BJ (cell line): ENCODE measurements around the gene CHD9. TPM values are rescaled to one million over a fixed set of nuclear protein-coding genes. Genes with fewer than 3 reads are reported as not detected.

Experiments
- CTCF ChIA-PET: fragments of 350-600 bp; formaldehyde crosslinking; extraction: SDS; loops from one replicate; lab custom pipeline; 2021; ENCODE audit warnings: antibody characterized with exemption, inconsistent platforms; lab: Yijun Ruan, JAX
- POLR2A ChIA-PET: fragments of 300-600 bp; sonication (Branson Sonifier 250); formaldehyde crosslinking; extraction: SDS; loops from one replicate; lab custom pipeline; 2021; ENCODE audit warnings: antibody characterized with exemption; lab: Charles Lee
- DNase-seq: peaks from one replicate; pipeline ENCODE4 v3.0.0-alpha.2; 2011; ENCODE audit warnings: low read depth
- H3K27me3 ChIP-seq: 2 replicates; pipeline ENCODE4 v1.6.0; 2011; ENCODE audit warnings: low read length; ENCODE audit not compliant: control insufficient read depth, insufficient read depth
- H3K36me3 ChIP-seq: 2 replicates; pipeline ENCODE4 v1.5.1; 2011; ENCODE audit warnings: low read length; ENCODE audit not compliant: control insufficient read depth, insufficient read depth
- H3K4me3 ChIP-seq: 2 replicates; pipeline ENCODE4 v1.5.1; 2011; ENCODE audit warnings: low read depth, mild to moderate bottlenecking, control low read depth, low read length
- polyA plus RNA-seq: library from polyadenylated mRNA; depleted of rRNA; stranded (reverse); fragments of >200 nt; gene quantifications from 2 replicates; pipeline ENCODE4 v1.2.3, GENCODE V29; 2011
- TF ChIP-seq, protein P1 (sequence below): IDR thresholded peaks from 2 replicates; pipeline ENCODE4 v1.5.1; 2011; ENCODE audit warnings: low read depth, mild to moderate bottlenecking, control low read depth, inconsistent platforms, low read length, moderate library complexity; ENCODE audit not compliant: insufficient read depth

The CHD9 gene
- polyA plus RNA-seq, 1 experiment: 13.1 TPM

DNA sequence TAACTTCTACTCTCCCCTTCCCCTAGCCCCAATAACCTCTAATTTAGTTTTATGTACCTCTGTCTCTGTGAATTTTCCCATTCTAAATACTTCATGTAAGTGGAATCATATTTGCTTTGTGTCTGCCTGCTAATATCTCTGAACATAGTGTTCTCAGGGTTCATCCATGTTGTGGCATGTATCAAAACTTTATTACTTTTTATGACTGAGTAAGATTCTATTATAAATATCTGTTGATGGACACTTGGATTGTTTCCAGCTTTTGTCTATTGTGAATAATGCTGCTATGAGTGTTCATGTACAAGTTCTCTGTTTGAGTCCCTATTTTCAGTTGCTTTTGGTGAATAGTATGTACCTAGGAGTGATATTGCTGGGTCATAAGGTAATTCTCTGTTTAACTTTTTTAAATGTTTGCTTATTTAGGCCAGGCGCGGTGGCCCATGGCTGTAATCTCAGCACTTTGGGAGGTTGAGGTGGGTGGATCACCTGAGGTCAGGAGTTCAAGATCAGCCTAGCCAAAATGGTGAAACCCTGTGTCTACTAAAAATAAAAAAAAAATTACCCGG, 92.8 kb downstream of the CHD9 start:
- ChIA-PET CTCF (interaction anchor here (3.2 kb wide), 1 partner anchor 11 kb away, joined by 10 read pairs; no protein-coding TSS in a partner anchor), POLR2A (no interaction called here)
- no peak overlapping the region for H3K4me3 ChIP-seq
- DNase-seq: no peak
- TF ChIP-seq, protein P1, sequence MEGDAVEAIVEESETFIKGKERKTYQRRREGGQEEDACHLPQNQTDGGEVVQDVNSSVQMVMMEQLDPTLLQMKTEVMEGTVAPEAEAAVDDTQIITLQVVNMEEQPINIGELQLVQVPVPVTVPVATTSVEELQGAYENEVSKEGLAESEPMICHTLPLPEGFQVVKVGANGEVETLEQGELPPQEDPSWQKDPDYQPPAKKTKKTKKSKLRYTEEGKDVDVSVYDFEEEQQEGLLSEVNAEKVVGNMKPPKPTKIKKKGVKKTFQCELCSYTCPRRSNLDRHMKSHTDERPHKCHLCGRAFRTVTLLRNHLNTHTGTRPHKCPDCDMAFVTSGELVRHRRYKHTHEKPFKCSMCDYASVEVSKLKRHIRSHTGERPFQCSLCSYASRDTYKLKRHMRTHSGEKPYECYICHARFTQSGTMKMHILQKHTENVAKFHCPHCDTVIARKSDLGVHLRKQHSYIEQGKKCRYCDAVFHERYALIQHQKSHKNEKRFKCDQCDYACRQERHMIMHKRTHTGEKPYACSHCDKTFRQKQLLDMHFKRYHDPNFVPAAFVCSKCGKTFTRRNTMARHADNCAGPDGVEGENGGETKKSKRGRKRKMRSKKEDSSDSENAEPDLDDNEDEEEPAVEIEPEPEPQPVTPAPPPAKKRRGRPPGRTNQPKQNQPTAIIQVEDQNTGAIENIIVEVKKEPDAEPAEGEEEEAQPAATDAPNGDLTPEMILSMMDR: no peak
- no peaks in the 10 kb centered on the region for H3K36me3 ChIP-seq
- H3K27me3 ChIP-seq: no peaks in the 10 kb centered on the region

DNA sequence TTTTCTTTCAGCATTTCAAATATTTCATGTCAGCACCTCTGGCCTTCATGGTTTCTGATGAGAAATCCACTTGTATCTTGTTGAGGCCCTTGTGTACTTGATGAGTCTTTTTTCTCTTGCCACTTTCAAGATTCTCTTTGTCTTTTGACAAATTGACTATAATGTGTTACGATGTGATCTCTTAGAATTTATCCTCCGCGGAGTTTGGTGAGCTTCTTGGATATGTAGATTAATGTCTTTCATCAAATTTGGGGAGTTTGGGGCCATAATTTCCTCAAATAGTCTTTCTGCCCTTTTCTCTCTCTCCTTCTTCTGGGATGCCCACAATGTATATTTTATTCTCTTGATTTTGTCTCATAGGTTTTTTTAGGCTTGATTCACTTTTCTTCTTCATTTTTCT, 96.0 kb downstream of the CHD9 start:
- POLR2A ChIA-PET: no interaction called here
- CTCF ChIA-PET: interaction anchor here (1.2 to 2.2 kb wide), 2 partner anchors 29 to 96 kb away, joined by 3 to 11 read pairs; partner anchors contain the start of gene CHD9
- no peak overlapping the region for H3K4me3 ChIP-seq
- TF ChIP-seq, protein P1: no peak
- H3K36me3 ChIP-seq: no peaks in the 10 kb centered on the region
- H3K27me3 ChIP-seq: no peaks in the 10 kb centered on the region
- DNase-seq: no peak

DNA sequence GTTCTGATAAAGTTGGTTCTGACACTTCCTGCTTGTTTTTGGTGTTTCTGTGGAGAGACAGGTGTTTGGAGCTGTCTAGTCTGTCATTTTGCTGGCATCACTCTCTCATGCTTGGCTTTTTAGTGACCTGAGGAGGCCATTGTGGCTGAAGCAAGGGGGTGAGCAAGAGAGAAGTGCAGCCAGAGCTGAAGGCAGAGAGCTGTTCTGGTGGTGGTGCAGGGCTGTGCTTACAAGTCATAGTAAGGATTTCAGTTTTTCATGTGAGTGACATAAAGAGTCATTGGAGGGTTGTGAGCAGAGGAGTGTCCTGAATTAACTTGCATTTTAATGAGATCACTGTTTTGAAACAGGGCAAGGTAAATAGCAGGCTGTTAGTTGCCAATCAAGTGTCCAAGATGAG, 97.5 kb downstream of the CHD9 start:
- TF ChIP-seq, protein P1: no peak
- CTCF ChIA-PET: no interaction called here
- Histone ChIP-seq H3K27me3 (no peaks in the 10 kb centered on the region), H3K4me3 (no peak overlapping the region), H3K36me3 (peaks cover 1% of the 10 kb centered on the region)
- DNase-seq: no peak
- POLR2A ChIA-PET: interaction anchor here (1.0 kb wide), 1 partner anchor 14 kb away, joined by 3 read pairs; no protein-coding TSS in a partner anchor

DNA sequence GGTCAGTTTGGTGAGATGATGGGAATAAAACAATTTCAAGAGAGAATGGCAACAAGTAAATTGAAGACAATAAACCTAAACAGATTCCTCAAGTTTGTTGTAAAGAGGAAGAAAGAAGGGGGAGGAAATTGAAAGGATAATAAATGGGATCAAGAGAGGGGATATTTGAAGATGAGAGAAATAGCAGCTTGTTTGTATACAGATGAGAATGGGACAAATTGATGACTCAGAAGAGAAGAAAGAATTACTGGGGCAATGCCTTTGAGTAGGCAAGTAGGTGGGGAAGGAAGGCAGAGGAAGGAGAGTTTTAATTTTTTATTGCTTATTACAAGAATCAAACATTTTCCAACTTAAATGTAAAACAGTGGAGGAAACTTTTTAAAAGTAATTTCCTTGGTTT, 98.3 kb downstream of the CHD9 start:
- TF ChIP-seq, protein P1: no peak
- Histone ChIP-seq H3K4me3 (no peak overlapping the region), H3K27me3 (no peaks in the 10 kb centered on the region), H3K36me3 (peaks cover 1% of the 10 kb centered on the region)
- POLR2A ChIA-PET: no interaction called here
- no peak for DNase-seq
- CTCF ChIA-PET: interaction anchor here (1.8 kb wide), 1 partner anchor 10 kb away, joined by 5 read pairs; no protein-coding TSS in a partner anchor

DNA sequence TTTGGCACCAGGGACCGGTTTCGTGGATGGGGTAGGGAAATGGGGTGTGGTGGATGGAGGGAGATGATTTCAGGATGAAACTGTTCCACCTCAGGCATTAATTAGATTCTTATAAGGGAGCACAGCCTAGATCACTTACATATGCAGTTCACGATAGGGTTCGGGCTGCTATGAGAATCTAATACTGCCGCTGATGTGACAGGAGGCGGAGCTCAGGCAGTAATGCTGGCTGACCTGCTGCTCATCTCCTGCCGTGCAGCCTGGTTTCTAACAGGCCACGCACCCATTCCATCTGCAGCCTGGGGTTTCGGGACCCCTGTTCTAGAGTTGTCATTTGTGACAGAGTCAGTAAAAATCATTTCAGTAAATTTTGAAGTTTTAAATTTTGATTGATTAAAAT, 99.7 kb downstream of the CHD9 start:
- ChIA-PET POLR2A (no interaction called here), CTCF (interaction anchor here (1.0 to 1.8 kb wide), 7 partner anchors 11 to 100 kb away, joined by 3 to 7 read pairs (median 3); partner anchors contain the start of gene CHD9)
- Histone ChIP-seq H3K27me3 (no peaks in the 10 kb centered on the region), H3K4me3 (no peak overlapping the region), H3K36me3 (peaks cover 1% of the 10 kb centered on the region)
- no peak for DNase-seq
- TF ChIP-seq, protein P1: no peak
